K562 (cell line): ENCODE data around the gene S1PR1. TPM values are rescaled to one million over a fixed set of nuclear protein-coding genes. Genes with fewer than 3 reads are reported as not detected.
A peak's percentile ranks its signal among the peaks of the same experiment; 100 is the strongest.

Experiments
- ATAC-seq: fragments of 200-7000 bp; cut with Tn5 transposase; 3 replicates; pipeline ENCODE4 v1.9.1; 2020; ENCODE audit warnings: moderate library complexity
- BruUV-seq: library from RNA; stranded (reverse); fragments of 400-500 nt; replicated peaks from 2 replicates; lab custom pipeline; 2021; lab: Mats Ljungman, UMichigan
- CTCF ChIA-PET: fragments of 300-600 bp; formaldehyde crosslinking; extraction: SDS; loops from one replicate; lab custom pipeline; 2021; ENCODE audit warnings: low intra/inter-chr PET ratio; lab: Yijun Ruan, JAX
- POLR2A ChIA-PET: fragments of 300-600, 350-650 bp; sonication (Branson Sonifier 250); formaldehyde crosslinking; extraction: SDS; loops from one replicate; lab custom pipeline; 2021; ENCODE audit warnings: antibody characterized with exemption, inconsistent platforms; lab: Yijun Ruan, JAX
- DNase-seq, 4 experiments: peaks; one replicate each; pipeline versions ENCODE4 v3.0.0 to v3.0.0-alpha.2; 2011 to 2018; ENCODE audit warnings: low spot score in 3 of 4, mixed read lengths in 3 of 4; ENCODE audit errors: extremely low read depth in 1 of 4
- FAIRE-seq: peaks from 2 replicates; lab custom pipeline; 2011; peaks lifted over from hg19 to GRCh38; lab: Jason Lieb, UNC
- H2AFZ ChIP-seq: 2 replicates; pipeline ENCODE4 v1.6.0; 2011; ENCODE audit warnings: low read depth, low read length, control low read depth, inconsistent platforms
- H3K27ac ChIP-seq: fragments of 200-600 bp; 3 replicates; pipeline ENCODE4 v1.8.0; 2011; ENCODE audit warnings: low read depth, mild to moderate bottlenecking, control low read depth, inconsistent platforms, low read length, moderate library complexity, mixed read lengths; ENCODE audit errors: extremely low read depth
- H3K27me3 ChIP-seq, 2 experiments: fragments of 300-600 bp in 1 of 2; 2 replicates in 1 of 2; 3 replicates in 1 of 2; pipeline versions ENCODE4 v1.6.0 to v1.8.0; 2011; ENCODE audit warnings: inconsistent platforms in 2 of 2, low read length in 2 of 2, mild to moderate bottlenecking in 1 of 2, mixed read lengths in 1 of 2, moderate library complexity in 1 of 2; ENCODE audit not compliant: control insufficient read depth in 2 of 2, insufficient read depth in 2 of 2
- H3K36me3 ChIP-seq: fragments of 300-600 bp; 3 replicates; pipeline ENCODE4 v1.8.0; 2011; ENCODE audit warnings: mild to moderate bottlenecking, low read length, inconsistent platforms; ENCODE audit not compliant: control insufficient read depth, insufficient read depth
- H3K4me1 ChIP-seq, 2 experiments: fragments of 200-600 bp in 1 of 2; replicated peaks in 1 of 2; 2 replicates in 1 of 2; 3 replicates in 1 of 2; pipeline versions ENCODE4 v1.5.1 to v1.8.0; 2011; ENCODE audit warnings: inconsistent platforms in 2 of 2, low read length in 2 of 2, mild to moderate bottlenecking in 1 of 2, mixed read lengths in 1 of 2, moderate library complexity in 1 of 2; ENCODE audit not compliant: control insufficient read depth in 2 of 2, insufficient read depth in 2 of 2
- H3K4me2 ChIP-seq: 2 replicates; pipeline ENCODE4 v1.6.1; 2011; ENCODE audit warnings: low read length, control low read depth, inconsistent platforms, mixed read lengths; ENCODE audit not compliant: insufficient read depth
- H3K4me3 ChIP-seq: fragments of 200-600 bp; sonication (generic), shearing (Covaris generic); 2 replicates; pipeline ENCODE4 v1.5.1; 2016; ENCODE audit warnings: control low read depth, inconsistent platforms
- H3K79me2 ChIP-seq: fragments of 200-600 bp; 3 replicates; pipeline ENCODE4 v1.8.0; 2011; ENCODE audit warnings: low read length, inconsistent platforms; ENCODE audit not compliant: control insufficient read depth, insufficient read depth
- H3K9ac ChIP-seq, 2 experiments: 2 replicates each; pipeline versions ENCODE4 v1.6.0 to v1.6.1; 2011; ENCODE audit warnings: low read depth in 2 of 2, low read length in 2 of 2, control low read depth in 1 of 2, inconsistent platforms in 1 of 2, mild to moderate bottlenecking in 1 of 2, mixed read lengths in 1 of 2; ENCODE audit not compliant: insufficient read depth in 1 of 2
- H3K9me1 ChIP-seq: one replicate; pipeline ENCODE4 v1.6.0; 2011; ENCODE audit warnings: inconsistent platforms, mild to moderate bottlenecking, low read length, moderate library complexity; ENCODE audit not compliant: control insufficient read depth, insufficient read depth
- H3K9me3 ChIP-seq: replicated peaks from 2 replicates; pipeline ENCODE4 v1.5.1; 2011; ENCODE audit warnings: low read depth, low read length, inconsistent platforms; ENCODE audit not compliant: control insufficient read depth, insufficient read depth
- H4K20me1 ChIP-seq: replicated peaks from 2 replicates; pipeline ENCODE4 v1.6.1; 2011; ENCODE audit warnings: low read length, inconsistent platforms, mixed read lengths; ENCODE audit not compliant: control insufficient read depth, insufficient read depth
- CEBPB ChIP-seq: fragments of 450-650 bp; IDR thresholded peaks from 2 replicates; pipeline ENCODE4 v1.6.1; 2016; ENCODE audit warnings: missing genetic modification characterization, missing compliant biosample characterization
- CREM ChIP-seq: IDR thresholded peaks from 2 replicates; pipeline ENCODE4 v1.6.1; 2014; ENCODE audit warnings: antibody characterized with exemption, low read depth
- KLF16 ChIP-seq: IDR thresholded peaks from 2 replicates; pipeline ENCODE4 v1.6.1; 2016; ENCODE audit warnings: antibody characterized with exemption
- TEAD1 ChIP-seq, 2 experiments: fragments of 450-650 bp in 1 of 2; sonication (generic) in 1 of 2; formaldehyde crosslinking; IDR thresholded peaks; 2 replicates each; pipeline versions ENCODE4 v1.4.0 to v1.8.0; 2020 to 2022; ENCODE audit warnings: mild to moderate bottlenecking in 2 of 2, missing genetic modification reagents in 1 of 2
- ZBTB8A ChIP-seq: fragments of 450-650 bp; IDR thresholded peaks from 2 replicates; pipeline ENCODE4 v1.6.1; 2018; ENCODE audit warnings: mild to moderate bottlenecking, moderate library complexity; ENCODE audit not compliant: partially characterized antibody
- WGBS: fragments of 100-300 bp; shearing (Covaris generic); methylation state at CpG from one replicate; pipeline ENCODE4 v1.1.6; 2016; ENCODE audit warnings: low coverage, mixed read lengths; ENCODE audit not compliant: insufficient coverage; ENCODE audit errors: missing lambda C conversion rate; 5-methylcytosine and 5-hydroxymethylcytosine counted together
- in situ Hi-C: fragments of 300-500 bp; cut with MboI; formaldehyde crosslinking; loops from 4 replicates; pipeline ENCODE4 v1.15.0; 2018; ENCODE audit warnings: inconsistent platforms, mixed read lengths
- intact Hi-C: fragments of 100-400 bp; cut with micrococcal nuclease; formaldehyde crosslinking; loops from 2 replicates; pipeline ENCODE4 v1.14.2; 2022
- polyA plus RNA-seq, 8 experiments: library from polyadenylated mRNA; depleted of rRNA in 4 of 8; stranded (reverse) in 5 of 8; unstranded in 3 of 8; fragments of >200 nt; fragmentation: Nextera tagmentation in 2 of 8; fragmentation: Illumina TruSeq in 1 of 8; extraction: Ambion mirVana in 2 of 8; extraction: Trizol in 1 of 8; gene quantifications; 2 replicates each; pipeline versions ENCODE4 v1.2.1 to v1.2.3, GENCODE V29; 2011 to 2014; ENCODE audit warnings: inconsistent platforms in 1 of 8, missing spikeins in 1 of 8
- total RNA-seq, 7 experiments: library from RNA; depleted of rRNA in 6 of 7; stranded (reverse); fragments of >200 nt in 6 of 7; fragmentation: Illumina TruSeq in 2 of 7; extraction: Trizol in 2 of 7; gene quantifications; 2 replicates each; pipeline versions ENCODE4 v1.2.1 to v1.2.3, GENCODE V29; 2011 to 2021; ENCODE audit warnings: low replicate concordance in 1 of 7
- TF ChIP-seq, protein P1 (sequence below), 2 experiments: fragments of 200-800 bp in 1 of 2; sonication (Bioruptor generic) in 1 of 2; sonication (generic) in 1 of 2; formaldehyde crosslinking in 1 of 2; IDR thresholded peaks in 1 of 2; conservative IDR thresholded peaks in 1 of 2; 2 replicates each; pipeline versions ENCODE4 v1.5.0 to v1.6.1; 2016 to 2020; ENCODE audit warnings: missing compliant biosample characterization in 1 of 2, missing genetic modification characterization in 1 of 2, missing genetic modification reagents in 1 of 2
- TF ChIP-seq, protein P2 (sequence below): fragments of 450-650 bp; IDR thresholded peaks from 2 replicates; pipeline ENCODE4 v1.6.1; 2016; ENCODE audit warnings: antibody characterized with exemption
- TF ChIP-seq, protein P3 (sequence below): fragments of 250-450 bp; sonication (Bioruptor Pico); IDR thresholded peaks from 2 replicates; pipeline ENCODE4 v1.4.0; 2020; ENCODE audit warnings: borderline replicate concordance

Gene S1PR1
- total and polyA plus RNA-seq, 9 of the 15 experiments (the other 6 are each of a cell fraction or from before 2014, with no cell fraction given), result 0.22 to 1.2 (median 0.43) TPM

DNA sequence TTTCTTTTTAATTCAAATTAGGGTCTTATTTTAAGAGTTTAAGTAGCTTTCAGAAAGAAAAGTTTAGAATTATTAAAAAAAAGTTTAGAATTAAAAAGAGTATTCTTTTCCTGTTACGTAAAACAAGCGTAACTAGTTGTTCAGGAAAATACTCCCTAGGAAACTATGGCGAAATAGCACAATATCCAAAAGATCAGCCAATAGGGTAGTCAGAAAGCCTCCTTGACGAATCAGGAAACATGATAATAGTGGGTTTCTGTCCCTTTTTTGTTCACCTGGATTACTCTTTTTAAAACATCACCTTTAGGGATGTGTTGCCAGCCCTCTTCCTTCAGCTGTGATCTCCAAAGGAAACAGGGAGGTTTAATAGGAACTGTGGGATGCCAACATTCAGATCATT is 25.2 kb downstream of the S1PR1 start:
- H3K4me3 ChIP-seq, result no peak overlapping the region
- DNase-seq, result no peak
- H3K9ac ChIP-seq, result no peak overlapping the region
- ChIA-PET CTCF (no interaction called here), POLR2A (interaction anchor here (0.7 to 1.5 kb wide), 3 partner anchors 11 to 117 kb away, joined by 3 read pairs; no protein-coding TSS in a partner anchor)
- H3K4me1 ChIP-seq, result peaks cover 13 to 37% of the 10 kb centered on the region in 2 experiments
- TF ChIP-seq KLF16 (no peak), CEBPB (tag) (peak; percentile 52)
- WGBS, result 81% methylated on average over 4 of the region's 4 CpGs
- peak overlapping the region; percentile 65; the same call in 1 of the 3 replicates for H3K27ac ChIP-seq
- no peak for FAIRE-seq
- H3K9me3 ChIP-seq, result no peaks in the 10 kb centered on the region
- H3K27me3 ChIP-seq, result no peaks in the 10 kb centered on the region
- no peaks in the 10 kb centered on the region for H4K20me1 ChIP-seq
- no peak overlapping the region for H3K4me2 ChIP-seq
- in situ Hi-C loops (no loop called here), intact Hi-C loops (no loop called here)
- no peaks in the 10 kb centered on the region for H3K36me3 ChIP-seq
- no peaks in the 10 kb centered on the region for H3K9me1 ChIP-seq
- no TSS peak for BruUV-seq
- no peaks in the 10 kb centered on the region for H3K79me2 ChIP-seq
- peak overlapping the region; percentile 82 for H2AFZ ChIP-seq
- no peak for ATAC-seq

DNA sequence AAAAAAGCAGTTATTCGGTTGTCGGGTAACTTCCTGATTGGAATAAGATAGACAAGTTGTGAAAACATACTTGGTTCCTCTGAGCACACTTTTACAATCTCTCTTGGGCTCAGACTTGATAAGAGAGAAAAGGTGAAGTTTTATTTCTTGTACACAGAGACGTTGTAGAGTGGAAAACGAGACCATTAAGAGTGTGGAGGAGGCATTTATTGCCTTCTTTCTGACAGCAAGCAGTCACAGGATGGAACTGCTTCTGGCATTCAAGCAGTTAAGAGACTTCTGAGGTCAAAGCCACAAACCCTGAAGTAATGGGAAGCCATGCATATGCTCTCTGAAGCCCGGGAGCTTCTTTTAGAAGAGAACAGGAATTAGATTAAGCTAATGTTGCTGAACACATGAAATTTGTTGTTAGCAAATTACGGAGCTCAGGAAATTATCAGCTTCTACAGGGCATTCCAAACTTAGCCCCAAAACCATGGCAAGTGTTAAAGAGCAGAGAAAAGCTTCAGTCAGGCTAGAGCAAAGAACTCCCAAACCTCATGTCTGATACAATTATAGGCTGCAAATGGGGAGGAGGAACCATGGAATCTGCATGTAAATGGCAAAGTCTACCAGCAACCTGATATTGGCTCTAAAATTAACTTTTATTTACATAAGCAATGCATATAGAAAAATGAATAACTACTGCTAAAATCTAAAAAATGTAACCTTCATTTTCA is 26.0 kb downstream of the S1PR1 start:
- 0 out of 2 replicates have a peak overlapping the region, but pooled peaks have one; percentile 14 for H3K4me2 ChIP-seq
- WGBS, result 7% methylated on average over 6 of the region's 6 CpGs
- no peak overlapping the region for H3K4me3 ChIP-seq
- ATAC-seq, result peak; percentile 32
- in situ Hi-C loops (no loop called here), intact Hi-C loops (no loop called here)
- POLR2A ChIA-PET, result interaction anchor here (0.6 to 1.3 kb wide), 2 partner anchors 21 to 1683 kb away, joined by 3 read pairs; no protein-coding TSS in a partner anchor
- peak; percentile 32 for FAIRE-seq
- H3K9ac ChIP-seq, result 0 out of 4 replicates have a peak overlapping the region, but pooled peaks of 1 of the 2 experiments have one; percentile 26
- H3K4me1 ChIP-seq, result peaks cover 9 to 31% of the 10 kb centered on the region in 2 experiments
- CTCF ChIA-PET, result no interaction called here
- H3K27ac ChIP-seq, result peak overlapping the region; percentile 65; the same call in 2 of the 3 replicates
- no peaks in the 10 kb centered on the region for H3K9me3 ChIP-seq
- no TSS peak for BruUV-seq
- H3K36me3 ChIP-seq, result no peaks in the 10 kb centered on the region
- H3K9me1 ChIP-seq, result no peaks in the 10 kb centered on the region
- peak overlapping the region; percentile 82 for H2AFZ ChIP-seq
- DNase-seq, result peak in 1 of 4 experiments; percentile 37
- H3K79me2 ChIP-seq, result no peaks in the 10 kb centered on the region
- no peaks in the 10 kb centered on the region for H3K27me3 ChIP-seq
- no peaks in the 10 kb centered on the region for H4K20me1 ChIP-seq
- 0 out of 2 replicates have a peak, but pooled peaks have one; percentile 5 for TF ChIP-seq CREM
- TF ChIP-seq, protein P1, sequence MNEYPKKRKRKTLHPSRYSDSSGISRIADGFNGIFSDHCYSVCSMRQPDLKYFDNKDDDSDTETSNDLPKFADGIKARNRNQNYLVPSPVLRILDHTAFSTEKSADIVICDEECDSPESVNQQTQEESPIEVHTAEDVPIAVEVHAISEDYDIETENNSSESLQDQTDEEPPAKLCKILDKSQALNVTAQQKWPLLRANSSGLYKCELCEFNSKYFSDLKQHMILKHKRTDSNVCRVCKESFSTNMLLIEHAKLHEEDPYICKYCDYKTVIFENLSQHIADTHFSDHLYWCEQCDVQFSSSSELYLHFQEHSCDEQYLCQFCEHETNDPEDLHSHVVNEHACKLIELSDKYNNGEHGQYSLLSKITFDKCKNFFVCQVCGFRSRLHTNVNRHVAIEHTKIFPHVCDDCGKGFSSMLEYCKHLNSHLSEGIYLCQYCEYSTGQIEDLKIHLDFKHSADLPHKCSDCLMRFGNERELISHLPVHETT (CRISPR knock-in tag; conservative IDR thresholded peaks at IDR 0.05 in 1 of 2, IDR thresholded peaks at IDR 0.05 in 1 of 2), result 0 out of 4 replicates have a peak, but pooled peaks of 1 of the 2 experiments have one; percentile 45
- TF ChIP-seq, protein P2, sequence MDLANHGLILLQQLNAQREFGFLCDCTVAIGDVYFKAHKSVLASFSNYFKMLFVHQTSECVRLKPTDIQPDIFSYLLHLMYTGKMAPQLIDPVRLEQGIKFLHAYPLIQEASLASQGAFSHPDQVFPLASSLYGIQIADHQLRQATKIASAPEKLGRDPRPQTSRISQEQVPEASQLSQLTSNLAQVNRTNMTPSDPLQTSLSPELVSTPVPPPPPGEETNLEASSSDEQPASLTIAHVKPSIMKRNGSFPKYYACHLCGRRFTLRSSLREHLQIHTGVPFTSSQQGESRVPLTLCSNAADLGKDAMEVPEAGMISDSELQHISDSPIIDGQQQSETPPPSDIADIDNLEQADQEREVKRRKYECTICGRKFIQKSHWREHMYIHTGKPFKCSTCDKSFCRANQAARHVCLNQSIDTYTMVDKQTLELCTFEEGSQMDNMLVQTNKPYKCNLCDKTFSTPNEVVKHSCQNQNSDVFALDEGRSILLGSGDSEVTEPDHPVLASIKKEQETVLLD, result no peak
- TF ChIP-seq TEAD1 (CRISPR knock-in tag; IDR thresholded peaks at IDR 0.05), result 0 out of 4 replicates have a peak, but pooled peaks of 1 of the 2 experiments have one; percentile 13
- TF ChIP-seq, protein P3, sequence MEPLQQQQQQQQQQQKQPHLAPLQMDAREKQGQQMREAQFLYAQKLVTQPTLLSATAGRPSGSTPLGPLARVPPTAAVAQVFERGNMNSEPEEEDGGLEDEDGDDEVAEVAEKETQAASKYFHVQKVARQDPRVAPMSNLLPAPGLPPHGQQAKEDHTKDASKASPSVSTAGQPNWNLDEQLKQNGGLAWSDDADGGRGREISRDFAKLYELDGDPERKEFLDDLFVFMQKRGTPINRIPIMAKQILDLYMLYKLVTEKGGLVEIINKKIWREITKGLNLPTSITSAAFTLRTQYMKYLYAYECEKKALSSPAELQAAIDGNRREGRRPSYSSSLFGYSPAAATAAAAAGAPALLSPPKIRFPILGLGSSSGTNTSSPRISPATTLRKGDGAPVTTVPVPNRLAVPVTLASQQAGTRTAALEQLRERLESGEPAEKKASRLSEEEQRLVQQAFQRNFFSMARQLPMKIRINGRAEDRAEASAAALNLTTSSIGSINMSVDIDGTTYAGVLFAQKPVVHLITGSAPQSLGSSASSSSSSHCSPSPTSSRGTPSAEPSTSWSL (CRISPR knock-in tag), result no peak
- TF ChIP-seq ZBTB8A, result no peak
